HL-60/S4 treated with phorbol 12-myristate 13-acetate at 8.2 ng/mL for 4 days and 3 days (cell line): ENCODE data around the gene MZT2B.
"Not testable (repeated sequence)": the region's sequence is repeated elsewhere in the genome, so short reads cannot be mapped to it uniquely, and the experiment has no call there.

Source experiments
- in situ Hi-C: fragments of 300-500 bp; cut with MboI; formaldehyde crosslinking; loops from 2 replicates; pipeline ENCODE4 v1.15.0; 2022; ENCODE audit warnings: low sequenced_read_pairs

MZT2B gene

GRCh38 chr2:130152136-130152815 is 29.8 kb upstream of the MZT2B start:
- in situ Hi-C loops: loop anchor here (10.0 kb wide), 1 partner anchor 183 kb away; no protein-coding TSS in a partner anchor

DNA sequence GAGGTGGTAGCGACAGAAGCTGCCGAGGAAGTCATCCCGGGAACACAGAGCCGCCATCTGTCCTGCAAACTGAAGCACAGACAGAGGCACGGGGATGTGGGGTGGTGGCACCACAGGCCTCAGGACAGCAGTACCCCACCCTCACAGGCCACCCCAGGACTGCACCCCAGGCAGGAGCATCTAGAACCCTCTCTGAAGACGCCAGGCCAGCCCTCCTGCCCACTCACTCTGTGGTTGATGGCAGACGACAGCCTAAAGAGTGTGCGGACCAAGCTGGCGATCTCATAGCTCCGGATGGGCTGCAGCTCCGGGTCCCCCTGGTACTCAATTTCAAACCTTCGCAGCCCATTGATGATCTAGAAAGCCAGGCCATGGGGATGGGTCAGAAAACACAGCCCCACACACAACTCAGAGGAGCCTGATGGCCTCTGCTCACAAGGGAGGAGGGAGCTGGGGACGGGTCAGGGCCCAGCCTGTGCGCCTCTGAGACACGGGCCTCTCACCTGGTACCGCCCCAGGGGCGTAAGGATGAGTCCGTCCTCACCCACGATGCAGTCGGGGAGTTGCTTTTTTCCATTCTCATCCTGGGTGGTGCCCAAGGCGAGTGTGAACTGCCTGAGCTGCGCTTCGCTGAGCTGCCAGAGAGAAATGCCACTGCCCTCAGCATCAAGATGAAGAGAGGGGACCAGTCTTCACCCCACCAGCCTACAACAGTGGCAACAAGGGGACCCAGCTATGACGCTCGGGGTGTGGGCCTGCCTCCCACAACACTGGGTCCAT is 29.1 kb upstream of the MZT2B start:
- in situ Hi-C loops: loop anchor here (10.0 kb wide), 1 partner anchor 182 kb away; no protein-coding TSS in a partner anchor

GRCh38 chr2:130153721-130154422 is 28.2 kb upstream of the MZT2B start:
- in situ Hi-C loops: loop anchor here (10.0 kb wide), 1 partner anchor 181 kb away; no protein-coding TSS in a partner anchor

DNA sequence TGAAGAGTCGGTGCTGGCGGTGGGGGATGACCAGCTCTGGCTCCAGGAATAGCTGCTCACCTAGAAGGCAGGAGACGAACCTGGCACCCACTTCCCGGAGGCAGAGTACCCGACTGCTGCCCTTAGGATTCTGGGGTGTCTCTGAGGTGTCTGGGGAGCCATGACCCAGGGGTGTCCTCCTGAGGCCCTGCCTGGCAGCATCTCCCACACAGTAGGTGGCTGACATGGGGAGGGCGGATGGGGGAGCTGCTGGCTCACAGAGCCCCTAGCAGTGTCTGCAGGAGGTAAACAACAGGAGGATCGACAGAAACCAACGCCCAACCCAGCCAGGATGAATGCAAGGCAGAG is 27.7 kb upstream of the MZT2B start:
- in situ Hi-C loops: loop anchor here (10.0 kb wide), 1 partner anchor 180 kb away; no protein-coding TSS in a partner anchor

DNA sequence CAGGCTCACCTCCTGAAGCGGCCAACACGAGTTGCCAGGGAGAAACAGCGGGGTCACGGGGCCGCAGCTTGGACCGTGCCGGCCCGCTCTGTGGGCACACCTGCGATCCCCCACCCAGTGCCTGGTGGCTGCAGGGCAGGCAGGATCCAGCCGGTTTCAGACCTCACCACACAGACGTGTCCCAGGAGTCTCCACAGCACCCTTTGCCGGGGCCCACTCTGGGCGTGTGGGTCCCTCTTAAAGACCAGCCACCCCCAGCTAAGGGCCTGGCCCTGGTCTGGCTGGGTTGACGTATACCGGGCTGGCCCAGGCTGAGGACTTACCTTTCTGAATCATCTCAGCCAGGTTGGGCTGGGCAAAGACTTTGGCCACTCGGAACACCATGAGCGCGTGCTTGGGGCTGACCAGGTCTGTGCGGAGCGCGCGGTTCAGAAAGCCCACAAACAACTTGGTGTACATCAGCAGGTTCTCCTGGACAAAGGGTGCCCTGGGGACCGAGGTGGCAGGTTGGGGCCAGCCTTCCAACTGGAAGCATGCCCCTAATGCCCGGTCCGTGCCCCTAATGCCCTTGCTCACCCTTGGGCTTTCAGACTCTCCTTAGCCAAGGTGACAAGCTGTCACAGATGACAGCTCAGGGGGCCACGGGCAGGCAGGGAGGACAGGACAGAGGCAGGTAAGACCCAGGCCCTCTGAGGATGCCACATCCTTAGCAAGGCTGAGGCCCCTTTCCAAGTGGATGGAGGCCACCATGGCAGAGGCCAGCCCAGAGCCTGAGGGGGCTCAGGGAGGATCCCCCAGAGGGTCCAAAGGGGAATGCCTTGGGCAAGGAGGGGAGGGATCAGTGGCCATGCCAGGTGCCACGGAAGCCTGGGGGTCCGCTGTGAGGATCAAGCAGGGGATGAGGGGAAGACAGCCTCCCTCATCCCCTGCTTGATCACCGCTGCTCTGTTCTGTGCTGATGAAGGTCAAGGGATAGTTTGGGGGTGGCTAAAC is 27.0 kb upstream of the MZT2B start:
- in situ Hi-C loops: loop anchor here (10.0 kb wide), 1 partner anchor 180 kb away; no protein-coding TSS in a partner anchor

GRCh38 chr2:130155956-130156623 is 26.0 kb upstream of the MZT2B start:
- in situ Hi-C loops: loop anchor here (10.0 kb wide), 1 partner anchor 179 kb away; no protein-coding TSS in a partner anchor

GRCh38 chr2:130156624-130157004 is 25.4 kb upstream of the MZT2B start:
- in situ Hi-C loops: loop anchor here (10.0 kb wide), 1 partner anchor 178 kb away; no protein-coding TSS in a partner anchor

DNA sequence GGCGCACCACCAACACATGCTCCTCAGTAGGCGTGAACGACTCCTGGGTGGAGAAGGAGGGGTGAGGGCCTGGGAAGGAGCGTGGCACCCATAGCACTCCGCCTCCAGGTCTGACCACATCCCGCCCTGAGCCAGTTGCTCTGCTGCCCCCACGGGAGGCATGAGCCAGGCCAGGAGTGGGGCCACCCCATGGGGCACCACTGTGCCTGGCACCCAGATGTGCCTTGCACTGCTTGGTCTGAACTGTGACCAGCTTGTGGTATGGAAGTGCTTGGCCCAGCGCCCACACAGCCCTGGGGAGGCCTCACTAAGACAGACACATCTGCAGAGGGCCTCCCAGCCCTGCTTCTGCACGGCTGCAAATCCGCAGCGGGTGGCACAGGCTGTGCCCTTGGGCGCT is 24.7 kb upstream of the MZT2B start:
- in situ Hi-C loops: loop anchor here (10.0 kb wide), 1 partner anchor 177 kb away; no protein-coding TSS in a partner anchor

- in situ Hi-C loops: loop anchor here (10.0 kb wide), 1 partner anchor 177 kb away; no protein-coding TSS in a partner anchor
Observed at GRCh38 chr2:130157825-130158514, 24.1 kb upstream of the MZT2B start.

GRCh38 chr2:130158631-130159030 is 23.4 kb upstream of the MZT2B start:
- in situ Hi-C loops: loop anchor here (10.0 kb wide), 1 partner anchor 176 kb away; no protein-coding TSS in a partner anchor

DNA sequence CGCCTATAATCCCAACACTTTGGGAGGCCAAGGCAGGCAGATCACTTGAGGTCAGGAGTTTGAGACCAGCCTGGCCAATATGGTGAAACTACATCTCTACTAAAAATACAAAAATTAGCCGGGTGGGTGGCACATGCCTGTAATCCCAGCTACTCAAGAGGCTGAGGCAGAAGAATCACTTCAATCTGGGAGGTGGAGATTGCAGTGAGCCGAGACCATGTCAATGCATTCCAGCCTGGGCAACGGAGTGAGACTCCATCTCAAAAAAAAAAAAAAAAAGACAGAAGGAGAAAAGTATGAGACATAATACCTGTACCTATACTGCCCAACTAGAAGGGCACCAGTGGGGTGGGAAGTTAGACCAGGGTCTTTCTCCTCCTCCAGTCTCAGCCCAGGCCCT is 22.7 kb upstream of the MZT2B start:
- in situ Hi-C loops: loop anchor here (10.0 kb wide), 1 partner anchor 175 kb away; no protein-coding TSS in a partner anchor

DNA sequence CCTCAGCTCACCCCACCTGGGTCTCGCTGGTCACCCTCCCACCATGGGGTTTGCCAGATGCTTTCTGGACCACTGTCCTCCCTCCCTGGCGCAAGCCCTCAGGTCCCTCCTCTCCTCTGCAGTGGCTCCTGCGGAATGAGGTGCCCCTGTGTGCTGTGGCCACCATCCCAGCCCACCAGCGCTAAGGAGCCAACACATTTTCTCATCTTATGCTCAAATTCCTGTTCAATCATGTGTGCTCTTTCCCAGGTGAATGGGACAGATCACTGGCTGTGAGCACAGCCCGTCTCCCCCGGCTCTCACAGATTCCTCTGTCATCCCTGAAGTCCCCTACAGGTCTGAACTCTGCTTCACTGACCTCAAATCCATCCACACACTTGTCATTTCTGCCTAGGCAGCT is 21.9 kb upstream of the MZT2B start:
- in situ Hi-C loops: no loop called here

DNA sequence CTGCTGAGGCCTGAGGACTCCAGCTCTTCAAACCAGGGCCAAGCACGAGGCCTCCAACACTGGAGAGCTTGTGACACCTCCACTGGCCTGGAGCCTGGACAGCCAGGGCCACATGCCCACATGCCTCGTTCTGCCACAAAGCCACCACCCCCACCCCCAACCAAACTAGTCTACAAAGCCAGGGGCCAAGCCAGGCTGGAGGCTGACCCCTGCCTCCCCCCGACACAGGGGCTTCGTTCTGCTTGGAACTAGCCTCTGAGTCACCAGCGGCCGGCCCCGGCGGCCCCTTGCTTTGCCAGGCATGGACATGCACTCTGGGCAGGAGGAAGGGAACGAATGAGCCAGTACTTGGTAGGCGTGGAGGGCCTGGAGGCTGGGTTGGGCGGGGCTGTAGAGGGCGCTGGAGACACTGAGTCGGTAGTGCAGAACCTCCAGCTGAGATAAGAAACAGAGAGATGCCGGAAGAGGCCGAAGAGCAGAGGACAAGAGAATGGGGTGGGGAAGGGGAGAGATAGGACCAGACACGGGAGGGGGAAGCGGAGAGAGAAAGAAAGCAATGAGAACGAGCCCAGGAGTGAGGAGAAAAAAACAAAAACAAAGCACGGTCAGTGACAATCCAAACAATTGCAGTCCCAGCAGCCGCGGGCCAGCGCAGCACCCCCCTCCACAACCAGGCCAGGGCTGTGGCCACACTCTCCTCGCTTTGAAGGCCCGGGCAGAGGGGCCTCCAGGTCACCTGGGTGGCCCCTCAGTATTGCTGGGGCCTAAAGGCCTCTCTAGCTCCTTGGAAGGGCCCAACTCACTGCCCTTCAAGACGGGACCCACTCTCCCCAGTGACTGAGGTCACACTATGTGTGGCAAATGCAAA is 21.0 kb upstream of the MZT2B start:
- in situ Hi-C loops: not testable (repeated sequence)

- in situ Hi-C loops: not testable (repeated sequence)
Observed at GRCh38 chr2:130162486-130162885, 19.6 kb upstream of the MZT2B start.

- in situ Hi-C loops: no loop called here
Observed at GRCh38 chr2:130162968-130163367, 19.1 kb upstream of the MZT2B start.

DNA sequence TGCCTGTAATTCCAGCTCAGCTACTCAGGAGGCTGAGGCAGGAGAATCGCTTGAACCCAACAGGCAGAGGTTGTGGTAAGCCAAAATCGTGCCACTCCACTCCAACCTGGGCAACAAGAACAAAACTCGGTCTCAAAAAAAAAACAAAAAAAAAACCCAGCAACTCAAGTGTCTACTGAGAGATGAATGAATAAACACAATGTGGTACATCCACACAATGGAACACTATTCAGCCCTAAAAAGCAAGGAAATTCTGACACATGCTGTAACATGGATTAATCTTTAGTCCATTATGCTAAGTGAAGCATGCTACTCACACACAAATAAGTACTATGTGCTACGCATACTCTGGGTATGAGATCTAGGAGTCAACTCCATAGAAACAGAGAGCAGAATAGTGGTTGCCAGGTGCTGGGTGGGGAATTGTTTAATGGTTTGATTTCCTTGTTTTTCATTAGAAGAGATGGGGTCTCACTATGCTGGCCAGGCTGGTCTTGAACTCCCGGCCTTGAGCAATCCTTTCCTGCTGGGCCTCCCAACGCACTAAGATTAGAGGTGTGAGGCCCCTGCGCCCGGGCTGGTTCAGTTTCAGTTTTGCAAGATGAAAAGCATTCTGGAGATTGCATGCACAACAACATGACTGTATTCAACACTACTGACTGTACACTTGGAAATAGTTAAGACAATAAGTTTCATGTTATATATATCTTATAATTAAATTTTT is 16.6 kb upstream of the MZT2B start:
- in situ Hi-C loops: no loop called here

GRCh38 chr2:130166611-130167010 is 15.5 kb upstream of the MZT2B start:
- in situ Hi-C loops: not testable (repeated sequence)
